Epithelial cell of proximal tubule (primary cell): ENCODE data around the gene HLTF. TPM values are rescaled to one million over a fixed set of nuclear protein-coding genes. Genes with fewer than 3 reads are reported as not detected.
"Not testable (repeated sequence)": the region's sequence is repeated elsewhere in the genome, so short reads cannot be mapped to it uniquely, and the experiment has no call there.

Experiments
- DNase-seq: peaks from one replicate; pipeline ENCODE4 v3.0.0-alpha.2; 2011; ENCODE audit warnings: low read depth
- H3K4me3 ChIP-seq: 2 replicates; pipeline ENCODE4 v1.5.1; 2011; ENCODE audit warnings: low read depth, mild to moderate bottlenecking, low read length
- CTCF ChIP-seq: conservative IDR thresholded peaks from 2 replicates; pipeline ENCODE4 v1.5.1; 2012; ENCODE audit warnings: low read depth, mild to moderate bottlenecking, low read length
- total RNA-seq: library from RNA; depleted of rRNA; stranded (reverse); fragments of >200 nt; gene quantifications from 2 replicates; pipeline ENCODE4 v1.2.3, GENCODE V29; 2015

Gene HLTF
- total RNA-seq, 1 donor from 2014 or later, result 34.5 TPM

- no peak overlapping the region for H3K4me3 ChIP-seq
- no peak for TF ChIP-seq CTCF
- DNase-seq, result no peak
Observed at GRCh38 chr3:149101154-149101553, 14.8 kb upstream of the HLTF start.

GRCh38 chr3:149097987-149098386 lies 11.7 kb upstream of the HLTF start:
- not testable (repeated sequence) for DNase-seq, H3K4me3 ChIP-seq

- H3K4me3 ChIP-seq, result no peak overlapping the region
- TF ChIP-seq CTCF, result no peak
- DNase-seq, result no peak
Observed at GRCh38 chr3:149095487-149095886, 9.2 kb upstream of the HLTF start.

DNA sequence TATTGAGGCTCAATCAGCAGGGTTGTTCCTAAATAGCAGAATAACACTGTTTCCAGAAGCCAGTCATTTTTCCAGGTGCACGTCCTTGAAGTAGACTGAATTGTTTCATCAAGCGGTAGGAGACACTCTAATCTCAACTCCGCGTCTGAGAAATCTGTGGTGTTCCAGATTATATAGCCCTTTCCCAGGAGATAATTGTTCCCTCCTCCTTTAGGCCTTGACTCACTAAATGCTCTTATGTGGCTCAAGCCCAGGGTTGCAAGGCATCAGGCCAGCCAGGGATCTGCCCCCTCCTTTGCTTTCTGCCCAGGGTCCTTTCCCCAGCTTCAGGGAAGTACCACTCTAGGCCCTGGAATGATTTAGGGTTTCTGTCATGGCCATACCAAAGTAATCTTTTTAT lies 5.7 kb upstream of the HLTF start:
- H3K4me3 ChIP-seq, result no peak overlapping the region
- no peak for TF ChIP-seq CTCF
- no peak for DNase-seq

DNA sequence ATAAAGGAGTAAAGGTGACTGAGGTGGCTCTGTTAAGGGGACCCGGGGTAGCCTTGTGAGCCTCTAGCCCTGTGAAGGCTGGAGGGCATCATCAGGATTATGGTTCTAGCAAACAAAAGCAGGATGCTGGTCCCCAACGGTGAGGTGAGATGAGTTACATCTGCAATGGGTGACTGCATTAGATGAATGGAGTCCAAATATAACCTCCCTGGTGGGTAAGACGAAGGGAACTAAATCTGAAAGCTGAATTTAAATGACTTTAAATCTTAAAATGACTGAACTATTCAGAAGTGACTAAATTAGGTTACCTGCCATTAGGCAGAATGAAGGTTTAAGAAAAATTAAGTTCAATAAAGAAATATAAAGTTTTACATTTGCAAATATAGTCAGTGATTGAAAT lies 4.6 kb upstream of the HLTF start:
- no peak for TF ChIP-seq CTCF
- no peak overlapping the region for H3K4me3 ChIP-seq
- DNase-seq, result no peak

DNA sequence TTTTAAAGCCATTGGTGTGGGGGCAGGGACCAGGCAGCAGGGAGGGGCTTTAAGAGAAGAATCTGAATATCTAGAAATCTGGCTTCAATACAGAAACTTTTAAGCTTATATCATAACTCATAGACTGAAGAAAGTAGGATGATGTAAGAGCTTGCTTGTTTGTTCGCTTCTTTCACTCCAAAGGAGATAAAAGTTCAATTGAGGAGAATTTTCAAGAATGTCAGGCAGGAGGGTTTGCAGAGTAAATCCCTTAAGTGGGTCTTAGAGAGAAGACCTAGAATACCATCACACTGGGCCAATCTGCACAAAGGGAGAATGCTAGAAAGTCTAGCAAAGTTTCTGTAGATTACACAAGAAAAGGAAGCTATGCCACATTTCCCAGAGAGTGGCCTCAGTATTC lies 4.1 kb upstream of the HLTF start:
- DNase-seq, result no peak
- no peak for TF ChIP-seq CTCF
- H3K4me3 ChIP-seq, result no peak overlapping the region

- no peak for TF ChIP-seq CTCF
- H3K4me3 ChIP-seq, result no peak overlapping the region
- DNase-seq, result no peak
Observed at GRCh38 chr3:149089395-149089794, 3.1 kb upstream of the HLTF start.

- H3K4me3 ChIP-seq, result no peak overlapping the region
- TF ChIP-seq CTCF, result no peak
- DNase-seq, result no peak
Observed at GRCh38 chr3:149087208-149087607, 875 bp upstream of the HLTF start.
